K562 (cell line): ENCODE measurements around the gene PPIE. TPM values are rescaled to one million over a fixed set of nuclear protein-coding genes. Genes with fewer than 3 reads are reported as not detected.

Experiments used
- CBFA2T3 ChIP-seq: fragments of 450-650 bp; IDR thresholded peaks from 2 replicates; pipeline ENCODE4 v1.6.1; 2017
- GABPB2 ChIP-seq: fragments of 250-450 bp; sonication (Bioruptor Pico); conservative IDR thresholded peaks from 2 replicates; pipeline ENCODE4 v1.5.1; 2021; ENCODE audit warnings: mild to moderate bottlenecking
- HCFC1 ChIP-seq: IDR thresholded peaks from 2 replicates; pipeline ENCODE4 v1.6.1; 2012; ENCODE audit warnings: low read depth, low read length, improper control_type of control experiment
- MYNN ChIP-seq, 2 experiments: sonication (generic); formaldehyde crosslinking in 1 of 2; IDR thresholded peaks; 2 replicates each; pipeline versions ENCODE4 v1.5.0 to v1.6.1; 2016 to 2020; ENCODE audit warnings: antibody characterized with exemption in 1 of 2, missing genetic modification reagents in 1 of 2
- NFIC ChIP-seq: fragments of 450-650 bp; IDR thresholded peaks from 2 replicates; pipeline ENCODE4 v1.6.1; 2017; ENCODE audit warnings: mild to moderate bottlenecking, inconsistent platforms
- PML ChIP-seq: IDR thresholded peaks from 2 replicates; pipeline ENCODE4 v1.6.1; 2012; ENCODE audit warnings: low read length, inconsistent platforms
- SMARCB1 ChIP-seq: IDR thresholded peaks from 2 replicates; pipeline ENCODE4 v1.6.1; 2011; ENCODE audit warnings: improper control_type of control experiment, low read depth; ENCODE audit not compliant: insufficient read length
- TAF7 ChIP-seq: fragments of 450-650 bp; IDR thresholded peaks from 2 replicates; pipeline ENCODE4 v1.6.1; 2016; ENCODE audit warnings: missing genetic modification characterization, missing compliant biosample characterization
- ZNF134 ChIP-seq: fragments of 250-450 bp; sonication (Bioruptor Pico); conservative IDR thresholded peaks from 2 replicates; pipeline ENCODE4 v1.4.0; 2020
- polyA plus RNA-seq, 8 experiments: library from polyadenylated mRNA; depleted of rRNA in 4 of 8; stranded (reverse) in 5 of 8; unstranded in 3 of 8; fragments of >200 nt; fragmentation: Nextera tagmentation in 2 of 8; fragmentation: Illumina TruSeq in 1 of 8; extraction: Ambion mirVana in 2 of 8; extraction: Trizol in 1 of 8; gene quantifications; 2 replicates each; pipeline versions ENCODE4 v1.2.1 to v1.2.3, GENCODE V29; 2011 to 2014; ENCODE audit warnings: inconsistent platforms in 1 of 8, missing spikeins in 1 of 8
- total RNA-seq, 7 experiments: library from RNA; depleted of rRNA in 6 of 7; stranded (reverse); fragments of >200 nt in 6 of 7; fragmentation: Illumina TruSeq in 2 of 7; extraction: Trizol in 2 of 7; gene quantifications; 2 replicates each; pipeline versions ENCODE4 v1.2.1 to v1.2.3, GENCODE V29; 2011 to 2021; ENCODE audit warnings: low replicate concordance in 1 of 7
- TF ChIP-seq, protein P1 (sequence below), 2 experiments: fragments of 450-650 bp; IDR thresholded peaks; 2 replicates each; pipeline ENCODE4 v1.6.1; 2016; ENCODE audit warnings: mild to moderate bottlenecking in 2 of 2, borderline replicate concordance in 1 of 2, low read depth in 1 of 2, moderate library complexity in 1 of 2
- TF ChIP-seq, protein P2 (sequence below): fragments of 250-450 bp; sonication (Bioruptor Pico); IDR thresholded peaks from 2 replicates; pipeline ENCODE4 v1.5.0; 2021; ENCODE audit warnings: mild to moderate bottlenecking, borderline replicate concordance
- TF ChIP-seq, protein P3 (sequence below): sonication (generic); formaldehyde crosslinking; IDR thresholded peaks from 2 replicates; pipeline ENCODE4 v1.8.0; 2022; ENCODE audit warnings: mild to moderate bottlenecking, missing genetic modification reagents, borderline replicate concordance
- TF ChIP-seq, protein P4 (sequence below): fragments of 450-650 bp; IDR thresholded peaks from 2 replicates; pipeline ENCODE4 v1.6.1; 2017; ENCODE audit warnings: mild to moderate bottlenecking, moderate library complexity

PPIE gene
- total and polyA plus RNA-seq, 9 of the 15 experiments (the other 6 are each of a cell fraction or from before 2014, with no cell fraction given) = 75.4 to 444 (median 131) TPM

DNA sequence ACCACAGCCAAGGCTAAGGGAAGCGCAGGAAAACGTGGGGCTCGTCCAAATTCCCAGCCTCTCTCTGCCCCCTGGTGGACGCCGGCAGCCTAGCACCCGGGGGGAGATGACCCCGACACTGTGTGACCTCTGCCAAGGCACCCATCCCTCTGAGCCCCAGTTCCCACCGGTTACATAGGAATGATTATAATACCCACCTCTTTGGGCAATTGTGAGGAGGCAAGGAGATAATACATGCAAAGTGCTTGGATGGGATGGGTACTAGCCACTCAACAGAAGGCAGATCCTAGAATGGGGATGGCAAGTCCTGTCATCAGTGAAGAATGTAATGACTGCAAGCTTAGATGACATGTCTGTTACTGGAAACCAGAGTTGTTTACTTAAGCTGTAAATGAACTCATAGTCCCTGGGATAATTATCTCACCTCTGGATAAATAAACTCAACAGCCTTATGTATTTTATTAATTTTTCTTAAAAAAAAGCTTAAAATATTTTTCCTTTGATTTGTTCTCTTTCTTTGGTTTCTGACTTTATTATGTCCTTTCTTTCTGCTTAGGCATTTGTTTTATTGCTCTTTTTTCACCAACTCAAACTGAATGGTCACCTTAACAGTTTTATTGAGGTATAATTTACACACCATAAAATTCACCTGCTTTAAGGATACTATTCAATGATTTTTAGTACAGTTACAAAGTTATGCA is 61.2 kb downstream of the PPIE start (continued):
- TF ChIP-seq, protein P1, sequence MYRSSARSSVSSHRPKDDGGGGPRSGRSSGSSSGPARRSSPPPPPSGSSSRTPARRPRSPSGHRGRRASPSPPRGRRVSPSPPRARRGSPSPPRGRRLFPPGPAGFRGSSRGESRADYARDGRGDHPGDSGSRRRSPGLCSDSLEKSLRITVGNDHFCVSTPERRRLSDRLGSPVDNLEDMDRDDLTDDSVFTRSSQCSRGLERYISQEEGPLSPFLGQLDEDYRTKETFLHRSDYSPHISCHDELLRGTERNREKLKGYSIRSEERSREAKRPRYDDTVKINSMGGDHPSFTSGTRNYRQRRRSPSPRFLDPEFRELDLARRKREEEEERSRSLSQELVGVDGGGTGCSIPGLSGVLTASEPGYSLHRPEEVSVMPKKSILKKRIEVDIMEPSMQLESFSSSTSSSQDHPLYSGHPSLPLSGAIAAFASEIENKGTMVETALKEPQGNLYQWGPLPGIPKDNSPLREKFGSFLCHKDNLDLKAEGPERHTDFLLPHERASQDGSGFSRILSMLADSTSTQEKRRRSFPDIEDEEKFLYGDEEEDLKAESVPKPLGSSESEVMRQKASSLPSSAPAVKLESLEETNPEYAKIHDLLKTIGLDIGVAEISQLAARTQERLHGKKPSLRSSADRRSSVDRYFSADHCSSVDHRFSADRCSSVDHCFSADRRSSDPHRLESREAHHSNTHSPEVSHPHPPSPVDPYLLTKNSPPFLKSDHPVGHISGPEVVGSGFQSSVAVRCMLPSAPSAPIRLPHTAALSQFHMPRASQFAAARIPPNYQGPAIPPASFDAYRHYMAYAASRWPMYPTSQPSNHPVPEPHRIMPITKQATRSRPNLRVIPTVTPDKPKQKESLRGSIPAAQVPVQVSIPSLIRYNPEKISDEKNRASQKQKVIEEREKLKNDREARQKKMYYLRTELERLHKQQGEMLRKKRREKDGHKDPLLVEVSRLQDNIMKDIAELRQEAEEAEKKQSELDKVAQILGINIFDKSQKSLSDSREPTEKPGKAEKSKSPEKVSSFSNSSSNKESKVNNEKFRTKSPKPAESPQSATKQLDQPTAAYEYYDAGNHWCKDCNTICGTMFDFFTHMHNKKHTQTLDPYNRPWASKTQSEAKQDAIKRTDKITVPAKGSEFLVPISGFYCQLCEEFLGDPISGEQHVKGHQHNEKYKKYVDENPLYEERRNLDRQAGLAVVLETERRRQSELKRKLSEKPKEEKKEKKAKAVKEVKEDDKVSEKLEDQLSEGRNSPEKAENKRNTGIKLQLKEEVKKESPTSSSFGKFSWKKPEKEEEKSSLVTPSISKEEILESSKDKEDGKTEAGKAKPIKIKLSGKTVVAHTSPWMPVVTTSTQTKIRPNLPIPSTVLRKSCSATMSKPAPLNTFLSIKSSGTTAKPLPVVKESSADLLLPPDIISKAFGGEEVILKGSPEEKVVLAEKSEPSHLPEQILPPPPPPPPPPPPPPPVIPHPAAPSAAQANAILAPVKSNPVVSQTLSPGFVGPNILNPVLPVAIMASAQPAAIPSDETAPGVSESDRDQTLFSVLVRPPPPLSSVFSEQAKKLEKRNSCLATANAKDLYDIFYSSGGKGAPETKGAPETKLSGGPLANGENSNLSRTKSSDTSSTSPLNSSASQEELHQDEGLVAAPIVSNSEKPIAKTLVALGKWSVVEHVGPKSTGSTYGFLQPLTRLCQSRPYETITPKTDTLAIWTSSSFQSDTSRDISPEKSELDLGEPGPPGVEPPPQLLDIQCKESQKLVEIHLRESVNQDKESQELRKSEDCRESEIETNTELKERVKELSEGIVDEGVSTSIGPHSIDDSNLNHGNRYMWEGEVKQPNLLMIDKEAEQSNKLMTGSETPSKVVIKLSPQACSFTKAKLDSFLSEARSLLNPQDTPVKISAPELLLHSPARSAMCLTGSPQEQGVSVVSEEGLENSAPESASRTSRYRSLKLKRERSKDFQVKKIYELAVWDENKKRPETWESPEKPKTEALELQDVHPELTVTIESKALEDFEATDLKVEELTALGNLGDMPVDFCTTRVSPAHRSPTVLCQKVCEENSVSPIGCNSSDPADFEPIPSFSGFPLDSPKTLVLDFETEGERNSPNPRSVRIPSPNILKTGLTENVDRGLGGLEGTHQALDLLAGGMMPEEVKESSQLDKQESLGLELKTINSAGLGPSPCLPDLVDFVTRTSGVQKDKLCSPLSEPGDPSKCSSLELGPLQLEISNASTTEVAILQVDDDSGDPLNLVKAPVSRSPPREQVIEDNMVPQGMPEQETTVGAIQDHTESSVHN (IDR thresholded peaks at IDR 0.05; ENCODE audit: borderline replicate concordance in 1 of 2, low read depth in 1 of 2) = no peak
- TF ChIP-seq SMARCB1 (no peak), CBFA2T3 (no peak), TAF7 (tag) (no peak), NFIC (no peak), MYNN (IDR thresholded peaks at IDR 0.05) (no peak), MYNN (CRISPR knock-in tag; IDR thresholded peaks at IDR 0.05) (no peak), ZNF134 (CRISPR knock-in tag) (no peak), HCFC1 (peak; percentile 34; the same call in 1 of the 2 replicates), PML (no peak), GABPB2 (CRISPR knock-in tag) (no peak)
- TF ChIP-seq, protein P2, sequence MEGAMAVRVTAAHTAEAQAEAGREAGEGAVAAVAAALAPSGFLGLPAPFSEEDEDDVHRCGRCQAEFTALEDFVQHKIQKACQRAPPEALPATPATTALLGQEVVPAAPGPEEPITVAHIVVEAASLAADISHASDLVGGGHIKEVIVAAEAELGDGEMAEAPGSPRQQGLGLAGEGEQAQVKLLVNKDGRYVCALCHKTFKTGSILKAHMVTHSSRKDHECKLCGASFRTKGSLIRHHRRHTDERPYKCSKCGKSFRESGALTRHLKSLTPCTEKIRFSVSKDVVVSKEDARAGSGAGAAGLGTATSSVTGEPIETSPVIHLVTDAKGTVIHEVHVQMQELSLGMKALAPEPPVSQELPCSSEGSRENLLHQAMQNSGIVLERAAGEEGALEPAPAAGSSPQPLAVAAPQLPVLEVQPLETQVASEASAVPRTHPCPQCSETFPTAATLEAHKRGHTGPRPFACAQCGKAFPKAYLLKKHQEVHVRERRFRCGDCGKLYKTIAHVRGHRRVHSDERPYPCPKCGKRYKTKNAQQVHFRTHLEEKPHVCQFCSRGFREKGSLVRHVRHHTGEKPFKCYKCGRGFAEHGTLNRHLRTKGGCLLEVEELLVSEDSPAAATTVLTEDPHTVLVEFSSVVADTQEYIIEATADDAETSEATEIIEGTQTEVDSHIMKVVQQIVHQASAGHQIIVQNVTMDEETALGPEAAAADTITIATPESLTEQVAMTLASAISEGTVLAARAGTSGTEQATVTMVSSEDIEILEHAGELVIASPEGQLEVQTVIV = no peak
- TF ChIP-seq, protein P3, sequence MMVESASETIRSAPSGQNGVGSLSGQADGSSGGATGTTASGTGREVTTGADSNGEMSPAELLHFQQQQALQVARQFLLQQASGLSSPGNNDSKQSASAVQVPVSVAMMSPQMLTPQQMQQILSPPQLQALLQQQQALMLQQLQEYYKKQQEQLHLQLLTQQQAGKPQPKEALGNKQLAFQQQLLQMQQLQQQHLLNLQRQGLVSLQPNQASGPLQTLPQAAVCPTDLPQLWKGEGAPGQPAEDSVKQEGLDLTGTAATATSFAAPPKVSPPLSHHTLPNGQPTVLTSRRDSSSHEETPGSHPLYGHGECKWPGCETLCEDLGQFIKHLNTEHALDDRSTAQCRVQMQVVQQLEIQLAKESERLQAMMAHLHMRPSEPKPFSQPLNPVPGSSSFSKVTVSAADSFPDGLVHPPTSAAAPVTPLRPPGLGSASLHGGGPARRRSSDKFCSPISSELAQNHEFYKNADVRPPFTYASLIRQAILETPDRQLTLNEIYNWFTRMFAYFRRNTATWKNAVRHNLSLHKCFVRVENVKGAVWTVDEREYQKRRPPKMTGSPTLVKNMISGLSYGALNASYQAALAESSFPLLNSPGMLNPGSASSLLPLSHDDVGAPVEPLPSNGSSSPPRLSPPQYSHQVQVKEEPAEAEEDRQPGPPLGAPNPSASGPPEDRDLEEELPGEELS = 0 out of 2 replicates have a peak, but pooled peaks have one; percentile 10
- TF ChIP-seq, protein P4, sequence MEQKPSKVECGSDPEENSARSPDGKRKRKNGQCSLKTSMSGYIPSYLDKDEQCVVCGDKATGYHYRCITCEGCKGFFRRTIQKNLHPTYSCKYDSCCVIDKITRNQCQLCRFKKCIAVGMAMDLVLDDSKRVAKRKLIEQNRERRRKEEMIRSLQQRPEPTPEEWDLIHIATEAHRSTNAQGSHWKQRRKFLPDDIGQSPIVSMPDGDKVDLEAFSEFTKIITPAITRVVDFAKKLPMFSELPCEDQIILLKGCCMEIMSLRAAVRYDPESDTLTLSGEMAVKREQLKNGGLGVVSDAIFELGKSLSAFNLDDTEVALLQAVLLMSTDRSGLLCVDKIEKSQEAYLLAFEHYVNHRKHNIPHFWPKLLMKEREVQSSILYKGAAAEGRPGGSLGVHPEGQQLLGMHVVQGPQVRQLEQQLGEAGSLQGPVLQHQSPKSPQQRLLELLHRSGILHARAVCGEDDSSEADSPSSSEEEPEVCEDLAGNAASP = no peak
